ENCODE results near the gene TPR. TPM values are rescaled to one million over a fixed set of nuclear protein-coding genes. Genes with fewer than 3 reads are reported as not detected.

Gene TPR
- polyA plus RNA-seq, 2 of the 4 experiments (the other 2 are of a cell fraction), result 49.0 to 93.2 TPM

DNA sequence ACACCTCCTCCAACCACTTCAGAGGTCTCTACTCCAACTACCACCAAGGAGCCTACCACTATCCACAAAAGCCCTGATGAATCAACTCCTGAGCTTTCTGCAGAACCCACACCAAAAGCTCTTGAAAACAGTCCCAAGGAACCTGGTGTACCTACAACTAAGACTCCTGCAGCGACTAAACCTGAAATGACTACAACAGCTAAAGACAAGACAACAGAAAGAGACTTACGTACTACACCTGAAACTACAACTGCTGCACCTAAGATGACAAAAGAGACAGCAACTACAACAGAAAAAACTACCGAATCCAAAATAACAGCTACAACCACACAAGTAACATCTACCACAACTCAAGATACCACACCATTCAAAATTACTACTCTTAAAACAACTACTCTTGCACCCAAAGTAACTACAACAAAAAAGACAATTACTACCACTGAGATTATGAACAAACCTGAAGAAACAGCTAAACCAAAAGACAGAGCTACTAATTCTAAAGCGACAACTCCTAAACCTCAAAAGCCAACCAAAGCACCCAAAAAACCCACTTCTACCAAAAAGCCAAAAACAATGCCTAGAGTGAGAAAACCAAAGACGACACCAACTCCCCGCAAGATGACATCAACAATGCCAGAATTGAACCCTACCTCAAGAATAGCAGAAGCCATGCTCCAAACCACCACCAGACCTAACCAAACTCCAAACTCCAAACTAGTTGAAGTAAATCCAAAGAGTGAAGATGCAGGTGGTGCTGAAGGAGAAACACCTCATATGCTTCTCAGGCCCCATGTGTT, 66.6 kb downstream of the TPR start:
- CTCF ChIA-PET, result interaction anchor here (0.5 to 1.9 kb wide), 6 partner anchors 9 to 588 kb away, joined by 3 to 5 read pairs (median 4); partner anchors contain the start of gene TPR

GRCh38 chr1:186307445-186307844, 67.6 kb downstream of the TPR start:
- Histone ChIP-seq H3K4me2 (no peak overlapping the region), H3K27ac (no peak overlapping the region), H3K4me3 (no peak overlapping the region), H3K4me1 (no peaks in the 10 kb centered on the region), H3K9me3 (no peaks in the 10 kb centered on the region)
- FAIRE-seq (no peak), DNase-seq (ENCODE audit: low read depth in 1 of 2, low spot score in 1 of 2) (no peak), ATAC-seq (no peak)
- no CpG with 5 or more reads among the region's 6 CpGs for WGBS (ENCODE audit: missing lambda C conversion rate)
- POLR2A ChIA-PET, result interaction anchor here (0.7 kb wide), 1 partner anchor 14 kb away, joined by 3 read pairs; no protein-coding TSS in a partner anchor
- CTCF ChIA-PET, result interaction anchor here (1.3 kb wide), 1 partner anchor 68 kb away, joined by 3 read pairs; the partner anchor contains the start of gene TPR
- TF ChIP-seq FOXS1 (CRISPR knock-in tag; IDR thresholded peaks at IDR 0.05) (no peak), PBX3 (IDR thresholded peaks at IDR 0.05) (no peak), JUNB (IDR thresholded peaks at IDR 0.05) (no peak), CHD2 (IDR thresholded peaks at IDR 0.05; ENCODE audit: low read length, partially characterized antibody) (no peak), RARB (CRISPR knock-in tag; IDR thresholded peaks at IDR 0.05) (no peak), POLR2A (IDR thresholded peaks at IDR 0.05; ENCODE audit: low read length) (no peak), ZC3H11A (IDR thresholded peaks at IDR 0.05) (no peak), NFE2L2 (conservative IDR thresholded peaks at IDR 0.05; ENCODE audit: low read length) (no peak), CHD4 (IDR thresholded peaks at IDR 0.05; ENCODE audit: borderline replicate concordance) (no peak), RFX5 (IDR thresholded peaks at IDR 0.05) (no peak), ESRRA (IDR thresholded peaks at IDR 0.05; ENCODE audit: borderline replicate concordance, low read length) (no peak)
- TF ChIP-seq, protein P1, sequence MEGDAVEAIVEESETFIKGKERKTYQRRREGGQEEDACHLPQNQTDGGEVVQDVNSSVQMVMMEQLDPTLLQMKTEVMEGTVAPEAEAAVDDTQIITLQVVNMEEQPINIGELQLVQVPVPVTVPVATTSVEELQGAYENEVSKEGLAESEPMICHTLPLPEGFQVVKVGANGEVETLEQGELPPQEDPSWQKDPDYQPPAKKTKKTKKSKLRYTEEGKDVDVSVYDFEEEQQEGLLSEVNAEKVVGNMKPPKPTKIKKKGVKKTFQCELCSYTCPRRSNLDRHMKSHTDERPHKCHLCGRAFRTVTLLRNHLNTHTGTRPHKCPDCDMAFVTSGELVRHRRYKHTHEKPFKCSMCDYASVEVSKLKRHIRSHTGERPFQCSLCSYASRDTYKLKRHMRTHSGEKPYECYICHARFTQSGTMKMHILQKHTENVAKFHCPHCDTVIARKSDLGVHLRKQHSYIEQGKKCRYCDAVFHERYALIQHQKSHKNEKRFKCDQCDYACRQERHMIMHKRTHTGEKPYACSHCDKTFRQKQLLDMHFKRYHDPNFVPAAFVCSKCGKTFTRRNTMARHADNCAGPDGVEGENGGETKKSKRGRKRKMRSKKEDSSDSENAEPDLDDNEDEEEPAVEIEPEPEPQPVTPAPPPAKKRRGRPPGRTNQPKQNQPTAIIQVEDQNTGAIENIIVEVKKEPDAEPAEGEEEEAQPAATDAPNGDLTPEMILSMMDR (IDR thresholded peaks at IDR 0.05), result no peak
- TF ChIP-seq, protein P2, sequence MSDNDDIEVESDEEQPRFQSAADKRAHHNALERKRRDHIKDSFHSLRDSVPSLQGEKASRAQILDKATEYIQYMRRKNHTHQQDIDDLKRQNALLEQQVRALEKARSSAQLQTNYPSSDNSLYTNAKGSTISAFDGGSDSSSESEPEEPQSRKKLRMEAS (IDR thresholded peaks at IDR 0.05), result no peak

More for the DNA sequence above, 66.6 kb downstream of the TPR start:
- WGBS (ENCODE audit: missing lambda C conversion rate), result 94% methylated on average over 6 of the region's 6 CpGs
- Histone ChIP-seq H3K27ac (no peak overlapping the region), H3K4me1 (no peaks in the 10 kb centered on the region), H3K4me2 (no peak overlapping the region), H3K4me3 (no peak overlapping the region), H3K9me3 (no peaks in the 10 kb centered on the region)
- POLR2A ChIA-PET, result no interaction called here
- FAIRE-seq (no peak), DNase-seq (ENCODE audit: low read depth in 1 of 2, low spot score in 1 of 2) (no peak), ATAC-seq (no peak)
- TF ChIP-seq POLR2AphosphoS2 (conservative IDR thresholded peaks at IDR 0.05; ENCODE audit: low read length) (no peak), RCOR1 (IDR thresholded peaks at IDR 0.05; ENCODE audit: low read depth, low read length) (no peak), KDM5A (IDR thresholded peaks at IDR 0.05) (no peak), HDAC2 (IDR thresholded peaks at IDR 0.05) (no peak), ZC3H11A (IDR thresholded peaks at IDR 0.05) (no peak), ELK1 (IDR thresholded peaks at IDR 0.05; ENCODE audit: low read depth, low read length) (no peak), PBX3 (IDR thresholded peaks at IDR 0.05) (no peak), POLR2A (IDR thresholded peaks at IDR 0.05; ENCODE audit: low read length) (no peak), ESRRA (IDR thresholded peaks at IDR 0.05; ENCODE audit: borderline replicate concordance, low read length) (no peak), PHF8 (IDR thresholded peaks at IDR 0.05; ENCODE audit: borderline replicate concordance, low read depth) (no peak), TP53 (CRISPR knock-in tag; IDR thresholded peaks at IDR 0.05) (no peak), RARB (CRISPR knock-in tag; IDR thresholded peaks at IDR 0.05) (no peak), NR3C1 (IDR thresholded peaks at IDR 0.05) (no peak), HMGXB4 (CRISPR knock-in tag; IDR thresholded peaks at IDR 0.05; ENCODE audit: borderline replicate concordance) (no peak), CHD4 (IDR thresholded peaks at IDR 0.05; ENCODE audit: borderline replicate concordance) (no peak), ATOH8 (CRISPR knock-in tag; IDR thresholded peaks at IDR 0.05; ENCODE audit: low read depth) (no peak), FOSB (CRISPR knock-in tag; IDR thresholded peaks at IDR 0.05) (no peak)
- TF ChIP-seq, protein P3, sequence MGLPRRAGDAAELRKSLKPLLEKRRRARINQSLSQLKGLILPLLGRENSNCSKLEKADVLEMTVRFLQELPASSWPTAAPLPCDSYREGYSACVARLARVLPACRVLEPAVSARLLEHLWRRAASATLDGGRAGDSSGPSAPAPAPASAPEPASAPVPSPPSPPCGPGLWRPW (IDR thresholded peaks at IDR 0.05), result no peak

All from A549 (cell line).